Large intestine (tissue), 3 donors: ENCODE data around the gene CEBPB. TPM values are rescaled to one million over a fixed set of nuclear protein-coding genes. Genes with fewer than 3 reads are reported as not detected.
"Not testable (repeated sequence)": the region's sequence is repeated elsewhere in the genome, so short reads cannot be mapped to it uniquely, and the experiment has no call there.

Experiments used
- DNase-seq, 2 donors: peaks; one replicate each; pipeline versions ENCODE4 v3.0.0 to v3.0.0-alpha.2; 2013
- H3K27ac ChIP-seq: one replicate; pipeline ENCODE4 v1.5.1; 2013; ENCODE audit warnings: low read length
- H3K27me3 ChIP-seq: 2 replicates; pipeline ENCODE4 v1.6.1; 2013; ENCODE audit warnings: low read length; ENCODE audit not compliant: control insufficient read depth, insufficient read depth
- H3K36me3 ChIP-seq: 2 replicates; pipeline ENCODE4 v1.6.1; 2013; ENCODE audit warnings: low read length; ENCODE audit not compliant: control insufficient read depth, insufficient read depth
- H3K4me1 ChIP-seq: one replicate; pipeline ENCODE4 v1.6.1; 2013; ENCODE audit warnings: low read length; ENCODE audit not compliant: control insufficient read depth, insufficient read depth
- H3K4me3 ChIP-seq: one replicate; pipeline ENCODE4 v1.5.1; 2013; ENCODE audit warnings: low read length
- H3K9me3 ChIP-seq: one replicate; pipeline ENCODE4 v1.6.1; 2013; ENCODE audit warnings: mild to moderate bottlenecking, low read depth, low read length, moderate library complexity; ENCODE audit not compliant: control insufficient read depth
- WGBS: methylation state at CpG from one replicate; pipeline ENCODE4 v1.1.5; 2013; ENCODE audit warnings: low lambda C conversion rate; ENCODE audit not compliant: insufficient coverage; 5-methylcytosine and 5-hydroxymethylcytosine counted together
- polyA plus RNA-seq: library from polyadenylated mRNA; unstranded; fragments of 120-200 nt; gene quantifications from one replicate; pipeline ENCODE4 v1.2.1, GENCODE V29; 2013

CEBPB gene
- polyA plus RNA-seq, 1 donor = 28.4 TPM

GRCh38 chr20:50169329-50169823 lies 21.3 kb upstream of the CEBPB start:
- Histone ChIP-seq H3K36me3 (no peaks in the 10 kb centered on the region), H3K4me3 (no peak overlapping the region), H3K4me1 (peaks cover 24% of the 10 kb centered on the region), H3K9me3 (peaks cover 4% of the 10 kb centered on the region), H3K27me3 (no peaks in the 10 kb centered on the region), H3K27ac (no peak overlapping the region)
- WGBS = no CpG with 5 or more reads among the region's 5 CpGs
- peak in 1 of 2 donors; percentile 61 for DNase-seq

GRCh38 chr20:50170549-50171220 lies 19.9 kb upstream of the CEBPB start:
- H3K4me3 ChIP-seq = no peak overlapping the region
- WGBS = no CpG with 5 or more reads among the region's 14 CpGs
- DNase-seq = no peak
- no peaks in the 10 kb centered on the region for H3K27me3 ChIP-seq
- no peak overlapping the region for H3K27ac ChIP-seq
- peaks cover 4% of the 10 kb centered on the region for H3K9me3 ChIP-seq
- peaks cover 21% of the 10 kb centered on the region for H3K4me1 ChIP-seq
- no peaks in the 10 kb centered on the region for H3K36me3 ChIP-seq

- H3K4me1 ChIP-seq = peaks cover 12% of the 10 kb centered on the region
- no CpG with 5 or more reads among the region's 36 CpGs for WGBS
- H3K4me3 ChIP-seq = peak overlapping the region; percentile 55
- DNase-seq = peak; percentile 82 to 89
- H3K9me3 ChIP-seq = peaks cover 4% of the 10 kb centered on the region
- H3K36me3 ChIP-seq = no peaks in the 10 kb centered on the region
- H3K27me3 ChIP-seq = no peaks in the 10 kb centered on the region
- H3K27ac ChIP-seq = peak overlapping the region; percentile 79
Measured at GRCh38 chr20:50172347-50173013, 18.1 kb upstream of the CEBPB start.

GRCh38 chr20:50174456-50174855 lies 16.2 kb upstream of the CEBPB start:
- no CpG with 5 or more reads among the region's 5 CpGs for WGBS

GRCh38 chr20:50175938-50176933 lies 14.4 kb upstream of the CEBPB start:
- H3K4me1 ChIP-seq = peaks cover 12% of the 10 kb centered on the region
- H3K9me3 ChIP-seq = no peaks in the 10 kb centered on the region
- H3K27ac ChIP-seq = no peak overlapping the region
- H3K27me3 ChIP-seq = no peaks in the 10 kb centered on the region
- DNase-seq = no peak
- H3K36me3 ChIP-seq = no peaks in the 10 kb centered on the region
- H3K4me3 ChIP-seq = no peak overlapping the region
- whole genome bisulfite sequencing = no CpG with 5 or more reads among the region's 18 CpGs

More at GRCh38 chr20:50174456-50174855, 16.2 kb upstream of the CEBPB start:
- Histone ChIP-seq H3K4me3 (no peak overlapping the region), H3K4me1 (peaks cover 12% of the 10 kb centered on the region), H3K9me3 (peaks cover 2% of the 10 kb centered on the region), H3K27me3 (no peaks in the 10 kb centered on the region), H3K27ac (no peak overlapping the region), H3K36me3 (no peaks in the 10 kb centered on the region)
- no peak for DNase-seq

- WGBS = no CpG with 5 or more reads among the region's 9 CpGs
- H3K36me3 ChIP-seq, H3K27me3 ChIP-seq, H3K9me3 ChIP-seq, H3K4me1 ChIP-seq, H3K27ac ChIP-seq, DNase-seq, H3K4me3 ChIP-seq: not testable (repeated sequence)
Measured at GRCh38 chr20:50178672-50179071, 12.0 kb upstream of the CEBPB start.

- no CpG with 5 or more reads among the region's 10 CpGs for WGBS
- H3K9me3 ChIP-seq = no peaks in the 10 kb centered on the region
- no peak for DNase-seq
Measured at GRCh38 chr20:50181344-50181743, 9.3 kb upstream of the CEBPB start.

GRCh38 chr20:50182346-50182745 lies 8.3 kb upstream of the CEBPB start:
- Histone ChIP-seq H3K4me1 (peaks cover 8% of the 10 kb centered on the region), H3K27me3 (no peaks in the 10 kb centered on the region), H3K36me3 (no peaks in the 10 kb centered on the region), H3K4me3 (no peak overlapping the region), H3K27ac (no peak overlapping the region), H3K9me3 (no peaks in the 10 kb centered on the region)
- DNase-seq = no peak
- WGBS = 88% methylated on average over 1 of the region's 2 CpGs

More at GRCh38 chr20:50181344-50181743, 9.3 kb upstream of the CEBPB start:
- H3K27ac ChIP-seq = no peak overlapping the region
- no peaks in the 10 kb centered on the region for H3K27me3 ChIP-seq
- H3K4me1 ChIP-seq = peaks cover under 1% of the 10 kb centered on the region
- H3K36me3 ChIP-seq = no peaks in the 10 kb centered on the region
- H3K4me3 ChIP-seq = no peak overlapping the region

- no peaks in the 10 kb centered on the region for H3K27me3 ChIP-seq
Measured at GRCh38 chr20:50185426-50185825, 5.2 kb upstream of the CEBPB start.

More at GRCh38 chr20:50185426-50185825, 5.2 kb upstream of the CEBPB start:
- Histone ChIP-seq H3K27ac (no peak overlapping the region), H3K36me3 (no peaks in the 10 kb centered on the region), H3K4me3 (no peak overlapping the region), H3K4me1 (peaks cover 33% of the 10 kb centered on the region), H3K9me3 (no peaks in the 10 kb centered on the region)
- 100% methylated on average over 2 of the region's 5 CpGs for WGBS
- DNase-seq = no peak
